Small intestine (tissue), 7 donors: ENCODE results near the gene CDC42EP4. TPM values are rescaled to one million over a fixed set of nuclear protein-coding genes. Genes with fewer than 3 reads are reported as not detected.

Source experiments
- DNase-seq, 2 donors: peaks; one replicate each; pipeline versions ENCODE4 v3.0.0 to v3.0.0-alpha.2; 2013
- FAIRE-seq: peaks from 2 replicates; lab custom pipeline; 2012; peaks lifted over from hg19 to GRCh38; lab: Jason Lieb, UNC
- H3K27ac ChIP-seq, 3 donors: one replicate each; pipeline ENCODE4 v1.5.1; 2013; ENCODE audit warnings: low read length in 2 of 3, mild to moderate bottlenecking in 2 of 3, control low read depth in 1 of 3, inconsistent platforms in 1 of 3, low read depth in 1 of 3, moderate library complexity in 1 of 3
- H3K27me3 ChIP-seq, 3 donors: one replicate each; pipeline ENCODE4 v1.6.1; 2013; ENCODE audit warnings: low read length in 3 of 3, inconsistent platforms in 1 of 3; ENCODE audit not compliant: control insufficient read depth in 3 of 3, insufficient read depth in 3 of 3
- H3K36me3 ChIP-seq, 3 donors: one replicate each; pipeline ENCODE4 v1.6.1; 2013; ENCODE audit warnings: low read length in 3 of 3, inconsistent platforms in 1 of 3, low read depth in 1 of 3, mild to moderate bottlenecking in 1 of 3, moderate library complexity in 1 of 3; ENCODE audit not compliant: control insufficient read depth in 3 of 3, insufficient read depth in 2 of 3
- H3K4me1 ChIP-seq, 3 donors: one replicate each; pipeline ENCODE4 v1.6.1; 2013; ENCODE audit warnings: low read length in 2 of 3, inconsistent platforms in 1 of 3, low read depth in 1 of 3, mild to moderate bottlenecking in 1 of 3, moderate library complexity in 1 of 3; ENCODE audit not compliant: control insufficient read depth in 3 of 3, insufficient read depth in 2 of 3
- H3K4me3 ChIP-seq, 3 donors: one replicate each; pipeline ENCODE4 v1.5.1; 2013; ENCODE audit warnings: low read length in 3 of 3, control low read depth in 1 of 3, inconsistent platforms in 1 of 3, low read depth in 1 of 3, mild to moderate bottlenecking in 1 of 3, moderate library complexity in 1 of 3
- H3K9me3 ChIP-seq, 2 donors: one replicate each; pipeline ENCODE4 v1.6.1; 2013; ENCODE audit warnings: low read depth in 1 of 2, low read length in 1 of 2; ENCODE audit not compliant: control insufficient read depth in 2 of 2, insufficient read depth in 1 of 2
- WGBS, 3 donors: extraction: QIAGEN DNeasy Blood & Tissue Kit; methylation state at CpG; one replicate each; pipeline ENCODE4 v1.1.7; 2013; 5-methylcytosine and 5-hydroxymethylcytosine counted together
- polyA plus RNA-seq, 4 donors: library from polyadenylated mRNA; stranded (reverse) in 3 of 4; unstranded in 1 of 4; fragments of 200-250 nt in 3 of 4; fragments of 120-200 nt in 1 of 4; gene quantifications; one replicate each; pipeline versions ENCODE4 v1.2.1 to v1.2.3, GENCODE V29; 2013
- donor health status: healthy with polysubstance abuse.
- donor health status: control.
- donor health status: control.
- donor health status: Bipolar disorder and iron deficiency.
- donor health status: healthy.

CDC42EP4 gene
- polyA plus RNA-seq, 4 donors: 46.5 to 64.9 (median 59.1) TPM

- no peak for FAIRE-seq
- peaks cover 0 to 58% (median 0%) of the 10 kb centered on the region in 3 donors for H3K36me3 ChIP-seq
- WGBS, 3 donors: 7 to 21% (median 19%) methylated on average over 16 of the region's 16 CpGs
- H3K4me3 ChIP-seq: peak overlapping the region in 2 of 3 donors; percentile 32 to 41
- H3K9me3 ChIP-seq: no peaks in the 10 kb centered on the region
- peaks cover 14 to 51% (median 19%) of the 10 kb centered on the region in 3 donors for H3K4me1 ChIP-seq
- peak overlapping the region; percentile 77 to 88 (median 85) for H3K27ac ChIP-seq
- DNase-seq: peak; percentile 75 to 89
- no peaks in the 10 kb centered on the region for H3K27me3 ChIP-seq
Measured at GRCh38 chr17:73304971-73305812, 6.6 kb downstream of the CDC42EP4 start.

- Histone ChIP-seq H3K4me3 (peak overlapping the region in 1 of 3 donors; percentile 41), H3K4me1 (peaks cover 14 to 55% (median 20%) of the 10 kb centered on the region in 3 donors), H3K27ac (peak overlapping the region; percentile 77 to 88 (median 85)), H3K27me3 (no peaks in the 10 kb centered on the region), H3K9me3 (no peaks in the 10 kb centered on the region), H3K36me3 (peaks cover 0 to 63% (median 0%) of the 10 kb centered on the region in 3 donors)
- FAIRE-seq (no peak), DNase-seq (no peak)
- 29 to 39% (median 36%) methylated on average over 8 of the region's 8 CpGs for WGBS, 3 donors
Measured at GRCh38 chr17:73304438-73304837, 7.4 kb downstream of the CDC42EP4 start.

DNA sequence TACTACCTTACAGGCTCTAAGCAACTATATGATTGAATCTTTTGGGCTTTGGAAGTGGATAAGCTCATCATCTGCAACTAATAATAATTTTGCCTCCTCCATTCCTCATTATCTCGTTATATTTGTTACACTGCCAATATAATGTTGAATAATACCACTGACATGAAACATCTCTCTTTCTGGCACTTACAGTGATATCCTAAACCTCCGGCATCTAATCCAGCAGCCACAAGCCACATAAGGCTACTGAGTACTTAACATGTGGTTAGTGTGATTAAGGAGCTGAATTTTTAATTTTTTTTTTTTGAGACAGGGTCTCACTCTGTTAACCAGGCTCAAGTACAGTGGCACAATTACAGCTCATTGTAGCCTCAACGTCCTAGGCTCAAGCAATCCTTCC is 9.6 kb downstream of the CDC42EP4 start:
- FAIRE-seq (no peak), DNase-seq (no peak)
- WGBS, 3 donors: 47 to 57% (median 50%) methylated on average over 3 of the region's 3 CpGs
- no peaks in the 10 kb centered on the region for H3K9me3 ChIP-seq
- H3K4me3 ChIP-seq: no peak overlapping the region
- peaks cover 0 to 57% (median 0%) of the 10 kb centered on the region in 3 donors for H3K36me3 ChIP-seq
- H3K27me3 ChIP-seq: no peaks in the 10 kb centered on the region
- H3K4me1 ChIP-seq: peaks cover 14 to 43% (median 23%) of the 10 kb centered on the region in 3 donors
- H3K27ac ChIP-seq: no peak overlapping the region

- FAIRE-seq (no peak), DNase-seq (no peak)
- Histone ChIP-seq H3K4me1 (peaks cover 8 to 35% (median 23%) of the 10 kb centered on the region in 3 donors), H3K9me3 (no peaks in the 10 kb centered on the region), H3K27ac (no peak overlapping the region), H3K27me3 (no peaks in the 10 kb centered on the region), H3K36me3 (peaks cover 0 to 49% (median 0%) of the 10 kb centered on the region in 3 donors), H3K4me3 (no peak overlapping the region)
- 67 to 88% (median 86%) methylated on average over 2 of the region's 2 CpGs for WGBS, 3 donors
Measured at GRCh38 chr17:73301369-73301768, 10.4 kb downstream of the CDC42EP4 start.

DNA sequence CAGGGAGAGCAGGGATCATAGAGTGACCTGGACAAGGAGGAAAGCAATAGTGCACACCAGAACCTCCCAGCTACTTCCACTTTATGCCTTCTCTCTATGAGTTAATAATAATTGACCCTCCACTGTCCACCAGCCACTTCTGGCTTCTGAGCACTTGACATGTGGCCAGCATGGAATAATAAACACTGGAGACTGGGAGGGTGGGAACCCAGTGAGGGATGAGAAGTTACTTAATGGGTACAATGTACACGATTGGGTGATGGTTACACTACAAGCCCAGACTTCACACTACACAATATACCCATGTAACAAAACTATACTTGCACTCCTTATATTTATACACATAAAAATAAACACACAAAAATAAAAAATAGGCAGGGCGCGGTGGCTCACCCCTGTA is 11.4 kb downstream of the CDC42EP4 start:
- H3K9me3 ChIP-seq: no peaks in the 10 kb centered on the region
- H3K36me3 ChIP-seq: peaks cover 0 to 43% (median 0%) of the 10 kb centered on the region in 3 donors
- no peak for FAIRE-seq
- H3K27ac ChIP-seq: peak overlapping the region in 2 of 3 donors; percentile 0 to 21
- peak in 1 of 2 donors; percentile 61 for DNase-seq
- peaks cover 8 to 26% (median 15%) of the 10 kb centered on the region in 3 donors for H3K4me1 ChIP-seq
- no peaks in the 10 kb centered on the region for H3K27me3 ChIP-seq
- 71 to 79% (median 75%) methylated on average over 3 of the region's 3 CpGs for WGBS, 3 donors
- H3K4me3 ChIP-seq: no peak overlapping the region

DNA sequence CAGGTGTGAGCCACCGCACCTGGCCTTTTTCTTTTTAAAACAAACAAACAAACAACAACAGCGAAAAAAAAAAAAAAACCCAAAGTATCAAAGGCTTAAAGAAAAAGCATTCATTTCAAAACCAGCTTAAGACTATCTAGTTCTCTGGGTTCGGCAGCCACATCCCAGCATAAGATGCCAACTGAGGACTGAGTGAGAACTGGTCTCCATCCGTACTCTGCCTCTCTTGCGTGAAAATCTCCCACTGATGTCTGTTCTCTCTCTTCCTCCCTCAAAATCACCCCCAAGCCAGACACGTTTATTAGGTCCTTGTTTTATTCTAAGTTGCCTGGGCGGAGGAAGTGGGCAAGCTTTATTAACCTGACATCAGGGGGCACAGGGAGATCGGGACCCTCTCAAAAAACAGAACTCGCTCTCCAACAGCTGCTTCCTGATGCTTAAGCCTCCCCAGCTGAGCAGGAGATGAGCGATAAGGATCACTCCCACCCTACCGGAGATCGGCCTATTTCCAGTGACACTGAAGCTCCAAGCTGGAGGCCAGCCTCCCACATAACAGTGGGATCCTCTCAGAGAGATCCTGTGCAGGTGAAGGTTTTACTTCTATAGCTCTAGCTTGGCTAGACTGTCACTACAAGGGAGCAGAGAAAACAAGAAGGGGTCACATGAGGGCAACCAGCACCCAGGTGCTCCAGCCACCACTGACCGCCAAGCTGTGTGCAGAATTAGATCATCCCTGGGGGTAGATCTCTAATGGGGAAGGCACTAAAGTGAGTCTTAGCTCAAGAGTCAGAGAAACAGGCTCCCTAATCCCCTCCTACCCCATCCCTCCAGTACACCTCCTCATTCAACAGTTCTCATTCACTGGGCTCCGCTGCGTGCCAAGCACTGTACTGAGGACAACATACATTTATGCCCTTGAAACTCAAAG is 13.6 kb downstream of the CDC42EP4 start:
- 62 to 71% (median 71%) methylated on average over 15 of the region's 15 CpGs for WGBS, 3 donors
- peaks cover 8 to 12% (median 11%) of the 10 kb centered on the region in 3 donors for H3K4me1 ChIP-seq
- no peaks in the 10 kb centered on the region for H3K27me3 ChIP-seq
- H3K27ac ChIP-seq: no peak overlapping the region
- H3K9me3 ChIP-seq: no peaks in the 10 kb centered on the region
- DNase-seq (no peak), FAIRE-seq (no peak)
- peaks cover 0 to 49% (median 0%) of the 10 kb centered on the region in 3 donors for H3K36me3 ChIP-seq
- no peak overlapping the region for H3K4me3 ChIP-seq

DNA sequence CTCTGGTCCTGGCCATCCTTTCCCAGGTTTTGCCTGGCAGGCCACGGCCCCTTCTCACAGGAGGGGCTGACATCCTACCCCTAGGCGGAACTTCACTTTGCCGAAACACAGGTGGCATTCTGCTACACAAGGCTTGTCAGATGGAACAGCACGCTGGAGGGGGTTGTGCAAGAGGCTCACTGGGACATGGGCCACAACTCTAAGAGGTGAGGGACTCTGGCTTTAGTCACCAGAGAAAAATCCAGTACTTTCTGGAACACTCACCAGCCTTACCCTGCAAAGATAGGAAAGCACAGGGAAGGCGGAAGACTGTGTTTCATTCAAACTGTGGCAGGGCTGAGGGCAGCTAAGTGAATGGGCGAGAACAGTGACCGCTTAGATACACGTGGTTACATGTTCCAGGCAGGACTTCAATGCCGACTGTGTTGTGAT is 18.3 kb downstream of the CDC42EP4 start:
- FAIRE-seq (no peak), DNase-seq (no peak)
- Histone ChIP-seq H3K36me3 (peaks cover 0 to 63% (median 0%) of the 10 kb centered on the region in 3 donors), H3K27me3 (no peaks in the 10 kb centered on the region), H3K27ac (peak overlapping the region in 2 of 3 donors; percentile 40 to 62), H3K4me3 (no peak overlapping the region), H3K9me3 (no peaks in the 10 kb centered on the region), H3K4me1 (peaks cover 28 to 41% (median 30%) of the 10 kb centered on the region in 3 donors)
- WGBS, 3 donors: 50 to 63% (median 58%) methylated on average over 9 of the region's 9 CpGs

- H3K36me3 ChIP-seq: peaks cover 0 to 63% (median 0%) of the 10 kb centered on the region in 3 donors
- no peak for FAIRE-seq
- no peak for DNase-seq
- H3K4me1 ChIP-seq: peaks cover 28 to 46% (median 30%) of the 10 kb centered on the region in 3 donors
- no peak overlapping the region for H3K4me3 ChIP-seq
- no peaks in the 10 kb centered on the region for H3K27me3 ChIP-seq
- 35 to 63% (median 38%) methylated on average over 11 of the region's 11 CpGs for WGBS, 3 donors
- peak overlapping the region in 2 of 3 donors; percentile 40 to 71 for H3K27ac ChIP-seq
- H3K9me3 ChIP-seq: no peaks in the 10 kb centered on the region
Measured at GRCh38 chr17:73293031-73293430, 18.8 kb downstream of the CDC42EP4 start.
